Cerebellar nuclear complex (tissue), 1 donor: Measurements from ENCODE around the gene NUP54.

Experiments used
- DNase-seq, 2 experiments: peaks; one replicate each; lab custom pipeline; 2025; lab: John Stamatoyannopoulos, UW

Gene NUP54

DNA sequence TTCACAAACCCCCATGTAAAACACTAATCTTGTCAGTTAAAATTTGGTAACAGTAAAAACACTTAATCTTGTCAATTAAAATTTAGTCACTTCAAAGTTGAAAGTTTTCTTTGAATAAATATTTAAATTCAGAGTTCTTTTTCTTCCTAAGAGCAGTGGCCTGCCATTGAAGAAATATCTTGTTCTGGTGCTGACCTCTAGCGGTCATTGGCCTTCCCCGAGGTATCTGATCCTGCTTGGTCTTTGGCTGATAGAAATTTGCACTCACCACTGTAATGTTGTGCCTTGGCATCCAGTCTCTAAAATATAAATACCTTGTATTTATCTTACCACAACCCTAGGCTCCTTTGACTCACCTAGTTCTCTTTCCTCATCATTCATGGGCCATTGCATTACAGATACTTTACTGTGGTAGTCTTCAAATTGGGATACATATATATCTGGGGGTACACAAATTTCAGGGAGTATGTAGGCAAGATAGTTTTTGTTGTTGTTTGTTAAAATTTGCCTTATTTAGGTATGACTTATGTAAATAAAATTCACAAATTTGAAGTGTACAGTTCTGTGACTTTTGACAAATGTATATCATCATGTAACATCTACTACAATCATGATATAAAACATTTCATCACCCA is 80.4 kb downstream of the NUP54 start:
- DNase-seq, result no peak

DNA sequence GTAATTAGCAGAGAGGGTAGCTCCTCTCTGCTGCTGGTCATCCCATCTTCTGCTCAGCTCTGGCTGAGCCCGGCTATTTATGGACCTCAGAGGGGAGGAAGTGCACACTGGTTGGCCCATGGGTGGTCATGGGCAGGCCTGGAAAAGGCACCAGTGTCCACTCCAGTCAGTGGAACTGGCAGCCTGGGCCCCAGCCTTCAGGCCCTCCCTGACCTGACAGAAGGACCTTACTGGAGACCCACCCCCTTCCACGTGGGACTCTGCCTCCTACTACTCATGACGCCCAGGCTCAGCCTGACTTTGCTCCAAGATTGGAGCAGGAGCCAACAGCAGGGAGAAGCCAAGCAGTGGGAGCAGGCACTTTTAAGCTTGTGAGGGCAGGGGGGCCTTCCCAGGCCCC is 81.7 kb downstream of the NUP54 start:
- DNase-seq, result no peak
